ENCODE data around the gene UMAD1.

GRCh38 chr7:7720750-7721621 lies 80.4 kb downstream of the UMAD1 start:
- TF ChIP-seq GATA3 (IDR thresholded peaks at IDR 0.05; ENCODE audit: low read depth, low read length) (no peak), GATA2 (IDR thresholded peaks at IDR 0.05; ENCODE audit: low read depth, low read length) (no peak)

Measured in SH-SY5Y (cell line).